Aorta (tissue), 5 donors: ENCODE data around the gene LPO. TPM values are rescaled to one million over a fixed set of nuclear protein-coding genes. Genes with fewer than 3 reads are reported as not detected.

ENCODE experiments used
- ATAC-seq: fragments of 200-7000 bp; cut with Tn5 transposase; one replicate; pipeline ENCODE4 v1.9.1; 2022; ENCODE audit warnings: moderate library complexity; ENCODE audit not compliant: low FRiP score
- DNase-seq, 2 donors: peaks; one replicate each; pipeline ENCODE4 v3.0.0-alpha.2; 2020
- H3K27ac ChIP-seq, 2 donors: one replicate each; pipeline ENCODE4 v1.5.1; 2013; ENCODE audit warnings: low read length in 2 of 2, mild to moderate bottlenecking in 2 of 2, moderate library complexity in 2 of 2, control low read depth in 1 of 2, inconsistent platforms in 1 of 2, low read depth in 1 of 2
- H3K27me3 ChIP-seq, 2 donors: one replicate each; pipeline ENCODE4 v1.6.1; 2013; ENCODE audit warnings: control low read depth in 1 of 2, low read length in 1 of 2, mild to moderate bottlenecking in 1 of 2, moderate library complexity in 1 of 2; ENCODE audit not compliant: insufficient read depth in 2 of 2, control insufficient read depth in 1 of 2
- H3K36me3 ChIP-seq, 2 donors: one replicate each; pipeline ENCODE4 v1.6.1; 2013; ENCODE audit warnings: control low read depth in 1 of 2, low read length in 1 of 2, mild to moderate bottlenecking in 1 of 2; ENCODE audit not compliant: insufficient read depth in 2 of 2, control insufficient read depth in 1 of 2
- H3K4me1 ChIP-seq, 2 donors: one replicate each; pipeline ENCODE4 v1.6.1; 2013; ENCODE audit warnings: low read length in 2 of 2, control low read depth in 1 of 2, mild to moderate bottlenecking in 1 of 2, moderate library complexity in 1 of 2; ENCODE audit not compliant: insufficient read depth in 2 of 2, control insufficient read depth in 1 of 2
- H3K4me3 ChIP-seq, 2 donors: one replicate each; pipeline ENCODE4 v1.5.1; 2013; ENCODE audit warnings: low read length in 2 of 2, control low read depth in 1 of 2, mild to moderate bottlenecking in 1 of 2
- H3K9me3 ChIP-seq: one replicate; pipeline ENCODE4 v1.6.1; 2013; ENCODE audit warnings: mild to moderate bottlenecking, low read length; ENCODE audit not compliant: control insufficient read depth
- WGBS, 2 donors: extraction: QIAGEN DNeasy Blood & Tissue Kit; methylation state at CpG; one replicate each; pipeline ENCODE4 v1.1.7; 2013; 5-methylcytosine and 5-hydroxymethylcytosine counted together
- intact Hi-C, 2 donors: fragments of 100-400 bp; cut with DNase I; formaldehyde crosslinking; loops; one replicate each; pipeline versions ENCODE4 v1.14.2 to v1.15.0; 2022
- polyA plus RNA-seq, 2 donors: library from polyadenylated mRNA; stranded (reverse); fragments of 200-250 nt; gene quantifications; one replicate each; pipeline ENCODE4 v1.2.3, GENCODE V29; 2013
- total RNA-seq, 2 donors: library from RNA; stranded (reverse); fragmentation: NEBNext Ultra II Directional; extraction: Animal tissue kit (Norgen Biotek cat#: 25700); gene quantifications; one replicate each; pipeline ENCODE4 v1.2.1, GENCODE V29; 2021
- donor health status: healthy with polysubstance abuse.
- donor health status: Bipolar disorder and iron deficiency.
- donor health status: DM: no; HTN: no; CAD: no.
- donor health status: DM: no; HTN: no; CAD: no.
- donor health status: DM: yes; HTN: yes; CAD: no.

LPO gene
- total and polyA plus RNA-seq, 4 donors: not detected

DNA sequence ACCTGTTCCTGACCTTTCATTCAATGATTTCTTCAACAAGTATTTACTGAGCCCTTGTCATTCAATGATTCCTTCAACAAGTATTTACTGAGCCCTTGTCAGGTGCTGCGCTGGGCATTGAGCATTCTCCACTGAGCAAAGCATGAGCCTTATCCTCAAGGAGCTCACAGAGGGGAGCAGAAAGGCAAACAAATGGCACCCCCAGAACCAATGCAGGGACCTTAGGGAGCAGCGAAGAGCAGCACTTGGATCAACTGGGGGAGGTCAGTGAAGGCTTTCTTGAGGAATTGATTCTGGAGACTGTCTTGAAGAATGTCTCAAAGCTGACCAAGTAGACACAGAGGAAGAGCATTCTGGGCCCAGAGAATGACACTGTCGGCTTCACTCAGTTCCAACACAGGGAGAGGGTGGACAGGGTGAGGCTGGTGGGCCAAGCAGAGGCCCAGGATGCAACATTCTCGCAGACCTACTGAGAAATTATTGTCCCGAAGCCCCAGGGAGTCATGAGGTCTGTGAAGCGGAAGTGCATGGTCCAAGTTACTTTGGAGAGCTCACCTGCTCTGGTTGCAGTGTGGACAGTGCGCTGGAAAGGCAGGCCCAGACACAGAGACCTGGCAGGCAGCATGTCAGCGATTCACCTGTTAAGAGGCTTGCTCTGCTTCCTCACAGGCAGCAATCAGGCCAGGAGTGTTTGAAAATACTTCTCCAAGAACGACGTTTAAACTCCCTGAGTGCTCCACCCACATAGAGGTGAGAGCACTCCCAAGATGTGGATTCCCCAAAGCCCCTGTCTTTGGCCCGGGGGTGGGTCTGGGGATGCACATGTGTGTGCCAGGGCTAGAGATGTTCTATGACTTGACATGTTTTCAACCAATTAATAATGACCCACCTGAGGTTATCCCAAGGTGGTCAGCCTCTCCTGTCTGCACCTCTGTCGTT is 45.6 kb downstream of the LPO start:
- no peaks in the 10 kb centered on the region for H3K36me3 ChIP-seq
- no peak overlapping the region for H3K27ac ChIP-seq
- H3K9me3 ChIP-seq: no peaks in the 10 kb centered on the region
- DNase-seq (no peak), ATAC-seq (no peak)
- no peaks in the 10 kb centered on the region for H3K27me3 ChIP-seq
- H3K4me3 ChIP-seq: no peak overlapping the region
- no peaks in the 10 kb centered on the region for H3K4me1 ChIP-seq
- WGBS, 2 donors: 73 to 77% methylated on average over 12 of the region's 12 CpGs
- intact Hi-C loops: no loop called here

DNA sequence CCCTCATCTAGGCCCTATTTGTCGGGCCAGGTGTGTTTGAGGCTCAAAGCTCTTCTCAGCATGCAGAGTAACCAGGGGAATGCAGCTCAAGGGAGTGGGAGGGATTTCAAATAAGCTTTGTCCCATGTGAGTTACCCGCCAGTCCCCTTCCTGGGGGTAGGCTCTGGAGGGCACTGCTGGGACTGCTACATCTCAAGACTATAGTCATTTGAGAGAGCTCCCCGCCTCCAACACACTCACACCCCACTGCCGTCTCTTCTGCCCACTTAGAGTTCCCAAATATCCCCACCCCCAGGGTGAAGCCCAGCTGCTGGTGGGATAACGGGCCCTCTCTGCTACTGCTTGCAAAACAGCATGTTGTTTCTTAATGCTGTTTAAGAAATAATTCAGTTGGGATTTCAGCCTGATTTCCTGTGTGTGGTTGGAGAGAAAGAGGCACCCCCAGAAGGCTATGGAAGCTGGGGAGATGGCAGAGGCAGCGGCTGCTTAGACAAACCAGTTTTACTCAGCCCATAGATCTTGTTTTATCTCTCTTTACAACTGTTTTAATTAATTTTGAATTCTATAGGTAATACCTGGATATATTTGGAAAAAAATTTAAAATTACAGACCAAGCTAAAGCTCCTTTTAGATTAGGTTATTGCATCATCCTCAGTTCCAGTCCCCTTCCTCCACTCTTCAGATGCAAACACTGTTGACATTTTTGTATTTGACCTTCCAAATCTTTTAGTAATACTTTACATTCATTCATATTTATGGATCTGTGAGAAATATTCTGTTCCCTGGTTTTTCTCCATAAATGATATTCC is 46.4 kb downstream of the LPO start:
- Histone ChIP-seq H3K4me3 (no peak overlapping the region), H3K36me3 (no peaks in the 10 kb centered on the region), H3K4me1 (no peaks in the 10 kb centered on the region), H3K27me3 (no peaks in the 10 kb centered on the region), H3K27ac (no peak overlapping the region), H3K9me3 (no peaks in the 10 kb centered on the region)
- no peak for DNase-seq
- no peak for ATAC-seq
- intact Hi-C loops: no loop called here
- 49 to 52% methylated on average over 6 of the region's 6 CpGs for WGBS, 2 donors

DNA sequence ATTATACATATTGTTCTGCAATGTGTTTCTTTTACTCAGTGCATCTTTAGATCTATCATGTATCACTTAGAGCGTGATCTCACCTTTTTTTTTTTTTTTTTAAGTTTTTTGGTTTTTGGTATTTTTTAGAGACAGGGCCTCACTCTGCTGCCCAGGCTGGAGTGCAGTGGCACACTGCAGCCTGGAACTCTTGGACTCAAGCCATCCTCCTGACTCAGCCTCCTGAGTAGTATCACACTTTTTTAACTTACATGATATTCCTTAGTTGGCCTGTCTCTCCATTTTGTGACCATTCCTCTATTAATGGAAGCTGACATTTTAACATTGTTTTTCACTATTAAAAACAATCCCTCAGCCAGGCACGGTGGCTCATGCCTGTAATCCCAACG is 47.0 kb downstream of the LPO start:
- DNase-seq: no peak
- intact Hi-C loops: no loop called here
- Histone ChIP-seq H3K9me3 (no peaks in the 10 kb centered on the region), H3K4me3 (no peak overlapping the region), H3K27ac (no peak overlapping the region), H3K4me1 (no peaks in the 10 kb centered on the region), H3K36me3 (no peaks in the 10 kb centered on the region), H3K27me3 (no peaks in the 10 kb centered on the region)
- WGBS, 2 donors: 63 to 66% methylated on average over 3 of the region's 3 CpGs
- ATAC-seq: no peak

DNA sequence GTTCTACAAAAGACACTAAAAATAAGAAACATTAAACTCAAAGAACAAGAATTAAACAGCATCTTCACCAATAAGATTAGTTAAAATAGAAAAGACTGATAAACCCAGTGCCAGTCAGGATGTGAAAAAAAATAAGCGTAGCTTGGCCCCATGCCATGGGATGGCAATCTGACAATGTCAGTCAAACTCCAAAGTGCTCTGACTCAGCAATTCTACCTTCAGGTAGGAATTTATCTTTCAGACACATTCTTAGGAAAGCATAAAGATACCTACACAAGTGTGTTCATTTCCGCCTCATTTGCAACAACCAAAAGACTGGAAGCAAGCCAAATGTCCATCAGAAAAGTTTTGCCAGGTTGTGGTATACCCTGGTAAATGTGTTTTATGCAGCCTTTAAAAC is 51.5 kb downstream of the LPO start:
- ATAC-seq (no peak), DNase-seq (no peak)
- H3K9me3 ChIP-seq: no peaks in the 10 kb centered on the region
- no peaks in the 10 kb centered on the region for H3K36me3 ChIP-seq
- WGBS, 2 donors: 22 to 27% methylated on average over 2 of the region's 2 CpGs
- no peak overlapping the region for H3K4me3 ChIP-seq
- no peaks in the 10 kb centered on the region for H3K4me1 ChIP-seq
- no peak overlapping the region for H3K27ac ChIP-seq
- no peaks in the 10 kb centered on the region for H3K27me3 ChIP-seq
- intact Hi-C loops: no loop called here

DNA sequence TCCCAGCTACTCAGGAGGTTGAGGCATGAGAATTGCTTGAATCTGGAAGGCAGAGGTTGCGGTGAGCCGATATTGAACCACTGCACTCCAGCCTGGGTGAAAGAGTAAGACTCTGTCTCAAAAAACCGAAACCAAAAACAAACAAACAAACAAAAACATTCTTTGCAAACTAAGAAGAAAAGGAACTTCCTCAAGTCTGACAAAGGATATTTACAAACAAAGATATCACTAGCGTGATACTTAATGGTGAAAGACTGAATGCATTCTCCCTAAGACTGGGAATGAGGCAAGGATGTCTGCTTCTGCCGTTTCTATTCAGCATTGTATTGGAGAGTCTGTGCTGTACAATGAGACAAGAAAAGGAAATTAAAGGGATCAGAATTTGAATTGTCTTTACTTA is 52.9 kb downstream of the LPO start:
- ATAC-seq: no peak
- Histone ChIP-seq H3K4me3 (no peak overlapping the region), H3K27ac (no peak overlapping the region), H3K9me3 (no peaks in the 10 kb centered on the region), H3K4me1 (no peaks in the 10 kb centered on the region), H3K27me3 (no peaks in the 10 kb centered on the region), H3K36me3 (no peaks in the 10 kb centered on the region)
- intact Hi-C loops: no loop called here
- DNase-seq: peak in 1 of 2 donors; percentile 34
- WGBS, 2 donors: 79 to 85% methylated on average over 5 of the region's 5 CpGs

DNA sequence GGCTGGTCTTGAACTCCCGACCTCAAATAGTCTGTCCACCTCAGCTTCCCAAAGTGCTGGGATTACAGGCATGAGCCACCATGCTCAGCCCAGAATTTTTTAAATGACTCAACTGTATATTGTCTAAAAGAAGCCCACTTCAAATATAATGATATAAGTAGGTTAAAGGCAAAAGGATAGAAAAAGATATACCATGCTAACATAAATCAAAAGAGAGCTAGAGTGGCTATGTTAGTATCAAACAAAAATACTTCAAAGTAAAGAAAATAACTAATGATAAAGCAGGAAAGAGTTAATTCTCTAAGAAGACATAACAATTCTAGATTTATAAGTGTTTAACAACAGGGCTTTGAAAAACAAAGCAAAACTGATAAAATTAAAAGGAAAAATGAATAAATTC is 55.6 kb downstream of the LPO start:
- no peak for ATAC-seq
- no peak overlapping the region for H3K4me3 ChIP-seq
- no peaks in the 10 kb centered on the region for H3K4me1 ChIP-seq
- H3K9me3 ChIP-seq: no peaks in the 10 kb centered on the region
- H3K36me3 ChIP-seq: no peaks in the 10 kb centered on the region
- DNase-seq: no peak
- no peaks in the 10 kb centered on the region for H3K27me3 ChIP-seq
- WGBS, 2 donors: 86 to 90% methylated on average over 1 of the region's 1 CpG
- no peak overlapping the region for H3K27ac ChIP-seq
- intact Hi-C loops: no loop called here

DNA sequence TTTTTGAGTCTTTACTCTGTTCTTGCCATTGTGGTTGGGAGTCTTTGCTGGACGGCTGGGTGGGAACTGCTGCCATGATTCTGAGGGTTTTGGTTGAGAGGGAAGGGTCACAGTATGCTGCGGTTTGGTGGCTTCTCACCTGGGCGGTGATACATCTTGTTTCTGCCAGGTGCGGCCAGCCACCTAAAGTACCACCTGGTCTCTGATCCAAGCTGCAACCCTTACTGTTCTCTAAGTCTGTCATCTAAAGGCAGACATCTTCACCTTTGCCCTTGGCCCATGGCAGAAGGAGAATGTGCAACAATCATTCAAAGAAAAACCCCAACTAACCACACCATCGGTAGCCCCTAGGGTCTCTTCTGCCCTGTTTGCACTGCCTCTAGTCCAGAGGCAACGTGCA is 62.0 kb downstream of the LPO start:
- DNase-seq (no peak), ATAC-seq (no peak)
- H3K27me3 ChIP-seq: no peaks in the 10 kb centered on the region
- WGBS, 2 donors: 76 to 79% methylated on average over 6 of the region's 6 CpGs
- no peaks in the 10 kb centered on the region for H3K9me3 ChIP-seq
- H3K4me1 ChIP-seq: no peaks in the 10 kb centered on the region
- no peaks in the 10 kb centered on the region for H3K36me3 ChIP-seq
- no peak overlapping the region for H3K27ac ChIP-seq
- no peak overlapping the region for H3K4me3 ChIP-seq
- intact Hi-C loops: no loop called here

DNA sequence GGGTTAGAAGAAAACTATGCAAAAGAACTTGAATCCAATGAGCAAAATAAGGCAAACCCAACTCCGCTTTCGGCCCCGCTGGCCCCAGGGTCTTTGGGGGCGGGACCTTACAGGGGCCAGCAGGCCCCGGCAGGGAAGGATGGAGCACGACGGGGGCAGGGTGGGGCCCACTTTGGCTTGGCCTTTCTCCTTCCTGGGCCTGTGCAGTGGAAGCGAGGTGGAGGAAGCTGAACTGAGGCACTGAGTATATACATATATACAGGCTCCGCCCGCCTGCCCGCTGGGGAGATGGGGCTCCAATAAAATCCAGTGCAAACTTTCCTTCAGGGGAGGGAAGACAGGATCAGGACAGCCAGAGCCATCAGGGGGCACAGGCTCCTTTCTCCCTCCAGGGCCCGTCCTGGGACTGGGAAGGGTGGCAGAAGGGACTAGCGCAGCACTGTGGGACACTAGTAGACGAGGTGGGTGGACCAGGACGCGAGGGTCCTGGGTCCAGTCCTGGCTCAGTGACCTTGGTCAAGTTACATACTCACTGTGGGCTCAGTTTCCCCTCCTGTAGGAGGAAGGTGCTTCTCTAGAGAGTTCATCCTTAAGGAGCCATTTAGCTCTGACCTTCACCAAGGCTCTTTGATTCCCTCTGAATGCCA is 63.2 kb downstream of the LPO start:
- WGBS, 2 donors: 83 to 84% methylated on average over 15 to 16 of the region's 16 CpGs
- no peaks in the 10 kb centered on the region for H3K9me3 ChIP-seq

More for the DNA sequence above, 63.2 kb downstream of the LPO start:
- Histone ChIP-seq H3K4me3 (no peak overlapping the region), H3K27me3 (no peaks in the 10 kb centered on the region), H3K4me1 (no peaks in the 10 kb centered on the region), H3K27ac (no peak overlapping the region), H3K36me3 (no peaks in the 10 kb centered on the region)
- ATAC-seq (no peak), DNase-seq (no peak)
- intact Hi-C loops: no loop called here
